GM12878 (cell line): ENCODE results near the gene RSPO3. TPM values are rescaled to one million over a fixed set of nuclear protein-coding genes. Genes with fewer than 3 reads are reported as not detected.

Experiments used
- ATAC-seq: fragments of 200-7000 bp; cut with Tn5 transposase; 3 replicates; pipeline ENCODE4 v1.9.1; 2020; ENCODE audit warnings: mild to moderate bottlenecking, moderate library complexity
- BruUV-seq: library from RNA; stranded (reverse); fragments of 400-500 nt; replicated peaks from 2 replicates; lab custom pipeline; 2021; lab: Mats Ljungman, UMichigan
- CTCF ChIA-PET: fragments of 300-600 bp; sonication (Branson Sonifier 250); formaldehyde crosslinking; extraction: SDS; loops from one replicate; lab custom pipeline; 2021; ENCODE audit warnings: inconsistent platforms; lab: Yijun Ruan, JAX
- POLR2A ChIA-PET: fragments of 350-600 bp; formaldehyde crosslinking; extraction: SDS; loops from one replicate; lab custom pipeline; 2021; ENCODE audit warnings: inconsistent platforms; lab: Charles Lee
- RAD21 ChIA-PET: fragments of 300-600 bp; sonication (Branson Sonifier 250); formaldehyde crosslinking; loops from one replicate; lab custom pipeline; 2023; ENCODE audit warnings: antibody characterized with exemption; ENCODE audit not compliant: unreplicated experiment; lab: Charles Lee
- SMC1A ChIA-PET: fragments of 300-600 bp; sonication (Branson Sonifier 250); formaldehyde crosslinking; loops from one replicate; lab custom pipeline; 2023; ENCODE audit not compliant: unreplicated experiment, uncharacterized antibody; lab: Charles Lee
- DNase-seq: peaks from one replicate; pipeline ENCODE4 v3.0.0-alpha.2; 2011; ENCODE audit warnings: low read depth, low spot score
- FAIRE-seq: peaks from 3 replicates; lab custom pipeline; 2011; peaks lifted over from hg19 to GRCh38; lab: Jason Lieb, UNC
- H2AFZ ChIP-seq: 2 replicates; pipeline ENCODE4 v1.6.0; 2011; ENCODE audit warnings: low read depth, low read length, control low read depth; ENCODE audit not compliant: control insufficient read depth
- H3K27ac ChIP-seq: 2 replicates; pipeline ENCODE4 v1.5.1; 2011; ENCODE audit warnings: control low read depth; ENCODE audit not compliant: control insufficient read depth, insufficient read depth
- H3K27me3 ChIP-seq, 2 experiments: replicated peaks in 1 of 2; 2 replicates each; pipeline versions ENCODE4 v1.6.0 to v1.6.1; 2011; ENCODE audit warnings: low read length in 1 of 2; ENCODE audit not compliant: control insufficient read depth in 2 of 2, insufficient read depth in 2 of 2
- H3K36me3 ChIP-seq, 2 experiments: 2 replicates each; pipeline ENCODE4 v1.5.1; 2011; ENCODE audit warnings: low read length in 1 of 2; ENCODE audit not compliant: control insufficient read depth in 2 of 2, insufficient read depth in 2 of 2
- H3K4me1 ChIP-seq: 2 replicates; pipeline ENCODE4 v1.6.1; 2011; ENCODE audit warnings: mild to moderate bottlenecking, low read length, moderate library complexity, mixed read lengths; ENCODE audit not compliant: control insufficient read depth, insufficient read depth
- H3K4me2 ChIP-seq: 2 replicates; pipeline ENCODE4 v1.6.0; 2011; ENCODE audit warnings: control low read depth; ENCODE audit not compliant: control insufficient read depth, insufficient read depth
- H3K4me3 ChIP-seq: fragments of 200-600 bp; sonication (generic); 2 replicates; pipeline ENCODE4 v1.5.1; 2016
- H3K79me2 ChIP-seq: 2 replicates; pipeline ENCODE4 v1.6.0; 2011; ENCODE audit warnings: low read length; ENCODE audit not compliant: control insufficient read depth, insufficient read depth
- H3K9ac ChIP-seq: 2 replicates; pipeline ENCODE4 v1.8.0; 2011; ENCODE audit warnings: low read length, control low read depth, mixed read lengths; ENCODE audit not compliant: control insufficient read depth, insufficient read depth
- H3K9me3 ChIP-seq: replicated peaks from 3 replicates; pipeline ENCODE4 v1.5.1; 2011; ENCODE audit warnings: mild to moderate bottlenecking, low read length; ENCODE audit not compliant: control insufficient read depth, insufficient read depth
- H4K20me1 ChIP-seq: 2 replicates; pipeline ENCODE4 v1.6.0; 2011; ENCODE audit not compliant: control insufficient read depth, insufficient read depth
- ASH2L ChIP-seq: fragments of 300-600, 200-600 bp; sonication (generic); IDR thresholded peaks from 2 replicates; pipeline ENCODE4 v1.6.1; 2017; ENCODE audit warnings: low read depth, mild to moderate bottlenecking, borderline replicate concordance
- ATF3 ChIP-seq: IDR thresholded peaks from 2 replicates; pipeline ENCODE4 v1.6.1; 2011; ENCODE audit warnings: low read depth, mild to moderate bottlenecking, low read length, moderate library complexity, borderline replicate concordance; ENCODE audit errors: extremely low read depth
- GATAD2B ChIP-seq: fragments of 450-650 bp; conservative IDR thresholded peaks from 2 replicates; pipeline ENCODE4 v1.6.1; 2017; ENCODE audit warnings: low read depth, mild to moderate bottlenecking, moderate library complexity
- KDM1A ChIP-seq: fragments of 200-600 bp; sonication (generic); IDR thresholded peaks from 2 replicates; pipeline ENCODE4 v1.6.1; 2016; ENCODE audit warnings: borderline replicate concordance
- MYC ChIP-seq: IDR thresholded peaks from 2 replicates; pipeline ENCODE4 v1.6.1; 2011; ENCODE audit warnings: mild to moderate bottlenecking, low read length, moderate library complexity, inconsistent platforms; ENCODE audit not compliant: insufficient read depth, insufficient replicate concordance, insufficient read length, severe bottlenecking
- NFIC ChIP-seq: IDR thresholded peaks from 2 replicates; pipeline ENCODE4 v1.6.1; 2012; ENCODE audit warnings: low read depth, mild to moderate bottlenecking, inconsistent platforms, low read length, moderate library complexity
- NFXL1 ChIP-seq: fragments of 450-650 bp; IDR thresholded peaks from 2 replicates; pipeline ENCODE4 v1.6.1; 2017; ENCODE audit warnings: antibody characterized with exemption, mild to moderate bottlenecking, borderline replicate concordance
- SRF ChIP-seq, 2 experiments: IDR thresholded peaks; 2 replicates each; pipeline ENCODE4 v1.6.1; 2011; ENCODE audit warnings: low read depth in 2 of 2, low read length in 2 of 2, mild to moderate bottlenecking in 1 of 2, moderate library complexity in 1 of 2
- WGBS: methylation state at CpG from one replicate; pipeline ENCODE4 v1.1.6; 2016; ENCODE audit warnings: low lambda C conversion rate; ENCODE audit not compliant: insufficient replicate concordance, insufficient coverage; ENCODE audit errors: missing lambda C conversion rate; 5-methylcytosine and 5-hydroxymethylcytosine counted together
- in situ Hi-C: fragments of 300-500 bp; cut with MboI; formaldehyde crosslinking; loops from 9 replicates; pipeline ENCODE4 v1.14.3; 2018; ENCODE audit warnings: mixed read lengths
- intact Hi-C: fragments of 100-400 bp; cut with micrococcal nuclease; formaldehyde crosslinking; loops from one replicate; pipeline ENCODE4 v1.14.2; 2022; ENCODE audit not compliant: unreplicated experiment
- polyA plus RNA-seq, 11 experiments: library from polyadenylated mRNA; depleted of rRNA in 4 of 11; unstranded in 6 of 11; stranded (reverse) in 5 of 11; fragments of >200 nt; fragmentation: Nextera tagmentation in 4 of 11; fragmentation: Illumina TruSeq in 1 of 11; extraction: Ambion mirVana in 4 of 11; extraction: Trizol in 1 of 11; gene quantifications; 1 replicate in 1 of 11; 2 replicates in 10 of 11; pipeline versions ENCODE4 v1.2.1 to v1.2.3, GENCODE V29; 2011 to 2016; ENCODE audit warnings: inconsistent platforms in 2 of 11, missing spikeins in 2 of 11, low read depth in 1 of 11
- total RNA-seq, 4 experiments: library from RNA; depleted of rRNA in 3 of 4; stranded (reverse); fragments of >200 nt in 3 of 4; fragmentation: Illumina TruSeq in 1 of 4; extraction: Trizol in 1 of 4; gene quantifications; 2 replicates each; pipeline versions ENCODE4 v1.2.1 to v1.2.3, GENCODE V29; 2013 to 2021

Gene RSPO3
- total and polyA plus RNA-seq, 10 of the 15 experiments (the other 5 are each of a cell fraction or from before 2014, with no cell fraction given), result 0.16 TPM; not detected in 9

GRCh38 chr6:127215931-127216330 is 97.5 kb downstream of the RSPO3 start:
- in situ Hi-C loops, result no loop called here
- BruUV-seq, result no TSS peak
- no peaks in the 10 kb centered on the region for H4K20me1 ChIP-seq
- SMC1A ChIA-PET, result no interaction called here
- H3K4me1 ChIP-seq, result no peaks in the 10 kb centered on the region
- no peak overlapping the region for H2AFZ ChIP-seq
- no peaks in the 10 kb centered on the region for H3K36me3 ChIP-seq
- H3K27me3 ChIP-seq, result no peaks in the 10 kb centered on the region
- H3K9ac ChIP-seq, result no peak overlapping the region
- H3K4me3 ChIP-seq, result no peak overlapping the region
- WGBS, result 0% methylated on average over 1 of the region's 1 CpG
- CTCF ChIA-PET, result no interaction called here
- ATAC-seq, result no peak
- no peak overlapping the region for H3K4me2 ChIP-seq
- no peak for TF ChIP-seq GATAD2B
- no peak for TF ChIP-seq NFXL1
- TF ChIP-seq KDM1A, result no peak
- no peak for TF ChIP-seq MYC
- no peak for TF ChIP-seq NFIC
- no peak for TF ChIP-seq ASH2L
- H3K79me2 ChIP-seq, result no peaks in the 10 kb centered on the region
- DNase-seq, result no peak
- POLR2A ChIA-PET, result no interaction called here
- H3K9me3 ChIP-seq, result no peaks in the 10 kb centered on the region
- RAD21 ChIA-PET, result no interaction called here
- intact Hi-C loops, result no loop called here
- FAIRE-seq, result no peak
- H3K27ac ChIP-seq, result no peak overlapping the region

- Histone ChIP-seq H3K4me2 (no peak overlapping the region), H3K36me3 (no peaks in the 10 kb centered on the region), H4K20me1 (no peaks in the 10 kb centered on the region), H2AFZ (no peak overlapping the region), H3K27me3 (no peaks in the 10 kb centered on the region), H3K9ac (no peak overlapping the region), H3K9me3 (no peaks in the 10 kb centered on the region), H3K27ac (no peak overlapping the region), H3K4me1 (no peaks in the 10 kb centered on the region), H3K79me2 (no peaks in the 10 kb centered on the region), H3K4me3 (no peak overlapping the region)
- ATAC-seq (no peak), FAIRE-seq (no peak), DNase-seq (no peak)
- intact Hi-C loops, result no loop called here
- CTCF ChIA-PET, result no interaction called here
- 0% methylated on average over 2 of the region's 2 CpGs for WGBS
- no TSS peak for BruUV-seq
- RAD21 ChIA-PET, result no interaction called here
- POLR2A ChIA-PET, result no interaction called here
- SMC1A ChIA-PET, result interaction anchor here (0.7 kb wide), 1 partner anchor 12 kb away, joined by 3 read pairs; no protein-coding TSS in a partner anchor
- TF ChIP-seq SRF (IDR thresholded peaks at IDR 0.05; ENCODE audit: low read depth in 2 of 2, low read length in 2 of 2) (no peak), ATF3 (no peak)
- in situ Hi-C loops, result no loop called here
These were observed 98.6 kb downstream of the RSPO3 start for GRCh38 chr6:127216810-127217789.
